Skeletal muscle satellite cell (primary cell): Measurements from ENCODE around the gene COL15A1.

Source experiments
- H3K27me3 ChIP-seq: 2 replicates; pipeline ENCODE4 v1.7.0; 2013; ENCODE audit warnings: low read length; ENCODE audit not compliant: control insufficient read depth, insufficient read depth
- H3K36me3 ChIP-seq: 2 replicates; pipeline ENCODE4 v1.7.0; 2013; ENCODE audit warnings: mild to moderate bottlenecking, control low read depth, low read length; ENCODE audit not compliant: insufficient read depth
- H3K4me1 ChIP-seq: 2 replicates; pipeline ENCODE4 v1.7.0; 2013; ENCODE audit warnings: low read length; ENCODE audit not compliant: control insufficient read depth, insufficient read depth
- H3K4me2 ChIP-seq: 2 replicates; pipeline ENCODE4 v1.7.0; 2013; ENCODE audit warnings: mild to moderate bottlenecking, low read length
- H3K4me3 ChIP-seq: 2 replicates; pipeline ENCODE4 v1.7.0; 2013; ENCODE audit warnings: low read length
- H3K9ac ChIP-seq: 2 replicates; pipeline ENCODE4 v1.7.0; 2013; ENCODE audit warnings: mild to moderate bottlenecking, low read depth, low read length, moderate library complexity
- H3K9me3 ChIP-seq: replicated peaks from 2 replicates; pipeline ENCODE4 v1.7.0; 2013; ENCODE audit warnings: mild to moderate bottlenecking, control low read depth, low read length

The COL15A1 gene

GRCh38 chr9:98931600-98932389 lies 11.9 kb upstream of the COL15A1 start:
- H3K36me3 ChIP-seq, result no peaks in the 10 kb centered on the region
- no peak overlapping the region for H3K9ac ChIP-seq
- peaks cover 68% of the 10 kb centered on the region for H3K27me3 ChIP-seq

GRCh38 chr9:98933185-98933584 lies 10.5 kb upstream of the COL15A1 start:
- no peak overlapping the region for H3K4me3 ChIP-seq
- H3K4me2 ChIP-seq, result no peak overlapping the region
- H3K9me3 ChIP-seq, result no peaks in the 10 kb centered on the region
- no peaks in the 10 kb centered on the region for H3K36me3 ChIP-seq
- H3K4me1 ChIP-seq, result peaks cover 11% of the 10 kb centered on the region
- no peak overlapping the region for H3K9ac ChIP-seq
- peaks cover 69% of the 10 kb centered on the region for H3K27me3 ChIP-seq

More at GRCh38 chr9:98931600-98932389, 11.9 kb upstream of the COL15A1 start:
- H3K9me3 ChIP-seq, result no peaks in the 10 kb centered on the region
- H3K4me1 ChIP-seq, result peaks cover 11% of the 10 kb centered on the region
- H3K4me3 ChIP-seq, result no peak overlapping the region
- no peak overlapping the region for H3K4me2 ChIP-seq

DNA sequence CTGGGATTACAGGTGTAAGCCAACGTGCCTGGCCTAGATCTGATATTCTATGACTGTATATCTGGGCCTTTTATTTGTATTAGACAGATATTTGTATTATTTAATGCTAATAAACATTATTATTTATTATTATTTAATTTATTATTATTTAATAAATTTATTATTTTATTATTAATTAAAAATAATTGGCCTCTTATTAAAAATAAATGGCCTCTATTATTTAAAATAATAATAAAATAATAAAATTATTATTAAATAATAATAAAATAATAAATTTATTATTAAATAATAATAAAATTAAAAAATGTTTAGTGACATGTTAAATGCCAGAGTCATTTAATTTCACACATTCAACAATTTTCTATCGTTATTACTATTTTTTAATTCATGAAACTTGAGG lies 9.8 kb upstream of the COL15A1 start:
- no peaks in the 10 kb centered on the region for H3K9me3 ChIP-seq
- peaks cover 72% of the 10 kb centered on the region for H3K27me3 ChIP-seq
- H3K9ac ChIP-seq, result no peak overlapping the region
- H3K4me2 ChIP-seq, result no peak overlapping the region
- peaks cover 11% of the 10 kb centered on the region for H3K4me1 ChIP-seq
- H3K36me3 ChIP-seq, result no peaks in the 10 kb centered on the region
- no peak overlapping the region for H3K4me3 ChIP-seq

DNA sequence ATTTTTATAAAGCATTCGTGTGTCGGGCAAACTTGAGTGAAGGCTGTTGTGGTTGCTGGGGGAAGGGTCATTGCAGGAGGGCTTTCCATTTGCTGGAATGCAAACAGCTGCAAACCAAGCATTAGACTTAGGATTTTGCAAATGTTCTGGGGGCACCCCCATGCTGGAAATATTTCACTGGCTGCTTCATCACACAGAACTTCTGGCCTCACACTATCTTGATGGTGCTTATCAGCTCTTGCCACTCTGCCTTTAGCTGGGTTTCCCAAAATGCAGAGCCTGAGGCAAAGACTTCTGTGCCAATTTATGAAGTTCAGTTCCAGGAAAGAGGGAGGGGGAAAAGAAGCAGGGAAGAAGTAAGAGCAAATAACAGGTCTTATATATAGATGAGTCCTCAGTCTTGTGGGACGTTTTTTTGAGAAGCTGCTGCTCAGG lies 8.6 kb upstream of the COL15A1 start:
- Histone ChIP-seq H3K36me3 (no peaks in the 10 kb centered on the region), H3K4me3 (no peak overlapping the region), H3K4me1 (peaks cover 4% of the 10 kb centered on the region), H3K9me3 (no peaks in the 10 kb centered on the region), H3K9ac (no peak overlapping the region), H3K27me3 (peaks cover 78% of the 10 kb centered on the region), H3K4me2 (no peak overlapping the region)

DNA sequence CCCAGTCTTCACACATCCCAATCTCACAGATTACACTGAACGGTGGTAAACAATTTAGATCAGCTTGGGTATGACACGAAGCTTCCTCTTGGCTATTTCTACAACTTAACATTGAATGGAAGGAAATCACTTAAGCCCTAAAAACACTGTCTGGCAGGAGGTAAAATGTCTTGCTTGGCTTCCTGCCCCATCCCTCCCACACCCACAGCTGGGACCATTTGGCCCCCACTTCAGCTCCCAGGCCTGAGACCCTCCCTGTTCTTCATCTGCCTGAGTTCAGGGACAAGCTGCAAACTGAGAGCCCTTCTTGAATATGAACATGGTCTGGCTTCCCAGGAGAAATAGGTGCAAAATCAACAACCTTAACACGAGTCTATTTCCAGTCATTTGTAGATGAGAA lies 3.4 kb upstream of the COL15A1 start:
- Histone ChIP-seq H3K9ac (no peak overlapping the region), H3K27me3 (peaks cover 97% of the 10 kb centered on the region)

GRCh38 chr9:98941946-98942523 lies 1.7 kb upstream of the COL15A1 start:
- Histone ChIP-seq H3K4me2 (no peak overlapping the region), H3K9ac (no peak overlapping the region), H3K9me3 (no peaks in the 10 kb centered on the region), H3K4me3 (no peak overlapping the region), H3K4me1 (no peaks in the 10 kb centered on the region), H3K27me3 (peaks cover 98% of the 10 kb centered on the region), H3K36me3 (no peaks in the 10 kb centered on the region)

More for the DNA sequence above, 3.4 kb upstream of the COL15A1 start:
- H3K4me1 ChIP-seq, result peaks cover 1% of the 10 kb centered on the region
- no peaks in the 10 kb centered on the region for H3K9me3 ChIP-seq
- H3K4me2 ChIP-seq, result no peak overlapping the region
- H3K36me3 ChIP-seq, result no peaks in the 10 kb centered on the region
- H3K4me3 ChIP-seq, result no peak overlapping the region

DNA sequence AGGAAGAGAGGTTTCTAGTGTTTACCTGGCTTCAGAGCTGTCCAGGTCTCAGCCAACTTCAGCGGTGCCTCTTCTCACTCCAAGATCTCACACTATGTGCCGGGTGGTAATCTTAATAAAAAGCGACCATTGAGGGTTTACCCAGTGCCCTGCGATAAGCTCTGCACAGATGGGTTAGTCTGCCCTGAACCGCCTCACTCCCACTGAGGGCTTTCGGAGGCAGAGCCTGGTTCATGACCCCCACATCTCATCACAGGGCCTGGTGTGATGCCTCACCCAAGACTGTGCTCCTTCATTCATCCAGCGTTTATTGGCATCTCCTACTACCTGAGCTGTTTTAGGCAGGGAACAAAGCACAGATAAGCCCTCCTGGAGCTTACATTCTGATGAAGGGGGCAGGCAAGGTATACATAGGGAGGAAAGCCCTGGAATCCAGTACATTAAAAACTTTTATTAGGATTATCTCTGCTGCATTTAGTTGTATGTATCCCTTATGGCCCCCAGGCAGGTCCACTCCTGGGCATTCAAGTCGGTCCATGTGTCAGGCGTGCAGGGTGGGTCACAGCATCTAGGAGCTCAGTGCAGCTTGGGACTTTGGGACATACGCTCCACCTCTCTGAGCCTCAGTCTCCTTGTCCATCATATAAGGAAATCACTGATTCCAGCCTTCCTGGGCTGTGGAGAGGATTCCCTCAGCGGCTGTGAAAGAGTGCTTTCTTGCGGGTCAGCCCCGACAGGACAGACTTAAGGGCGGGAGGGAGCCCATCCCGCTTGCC lies 613 bp upstream of the COL15A1 start:
- H3K27me3 ChIP-seq, result peaks cover 95% of the 10 kb centered on the region
- H3K9ac ChIP-seq, result no peak overlapping the region
- H3K4me3 ChIP-seq, result peak overlapping the region; percentile 63
- H3K36me3 ChIP-seq, result no peaks in the 10 kb centered on the region
- H3K4me2 ChIP-seq, result peak overlapping the region; percentile 82
- H3K9me3 ChIP-seq, result no peaks in the 10 kb centered on the region
- no peaks in the 10 kb centered on the region for H3K4me1 ChIP-seq

- Histone ChIP-seq H3K9ac (no peak overlapping the region), H3K4me1 (no peaks in the 10 kb centered on the region), H3K27me3 (peaks cover 84% of the 10 kb centered on the region), H3K9me3 (no peaks in the 10 kb centered on the region), H3K36me3 (no peaks in the 10 kb centered on the region), H3K4me2 (peak overlapping the region; percentile 82), H3K4me3 (peak overlapping the region; percentile 63)
Observed at GRCh38 chr9:98944057-98944733, 488 bp downstream of the COL15A1 start.

GRCh38 chr9:98944734-98945074 lies 997 bp downstream of the COL15A1 start:
- Histone ChIP-seq H3K9ac (no peak overlapping the region), H3K36me3 (no peaks in the 10 kb centered on the region), H3K4me2 (peak overlapping the region; percentile 82), H3K4me1 (no peaks in the 10 kb centered on the region), H3K27me3 (peaks cover 79% of the 10 kb centered on the region), H3K9me3 (no peaks in the 10 kb centered on the region), H3K4me3 (peak overlapping the region; percentile 63)

DNA sequence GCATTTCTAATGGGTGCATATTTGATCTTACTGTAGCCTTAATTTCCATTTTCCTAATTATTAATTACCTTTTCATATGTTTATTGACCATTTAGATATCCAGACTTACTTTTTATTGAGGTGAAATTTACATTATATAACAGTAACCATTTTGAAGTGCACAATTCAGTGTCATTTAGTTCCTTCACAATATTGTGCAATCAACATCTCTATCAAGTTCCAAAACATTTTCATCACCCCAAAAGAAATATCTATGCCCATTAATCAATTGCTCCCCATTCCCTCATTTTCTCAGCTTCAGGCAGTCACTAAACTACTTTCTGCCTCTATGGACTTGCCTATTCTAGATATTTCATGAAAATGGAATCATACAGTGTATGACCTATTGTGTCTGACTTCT lies 5.9 kb downstream of the COL15A1 start:
- Histone ChIP-seq H3K4me1 (no peaks in the 10 kb centered on the region), H3K27me3 (peaks cover 36% of the 10 kb centered on the region), H3K9me3 (no peaks in the 10 kb centered on the region), H3K36me3 (no peaks in the 10 kb centered on the region), H3K4me3 (no peak overlapping the region), H3K9ac (no peak overlapping the region), H3K4me2 (no peak overlapping the region)

GRCh38 chr9:98950262-98950661 lies 6.6 kb downstream of the COL15A1 start:
- H3K36me3 ChIP-seq, result no peaks in the 10 kb centered on the region
- H3K9ac ChIP-seq, result no peak overlapping the region
- H3K4me2 ChIP-seq, result no peak overlapping the region
- peaks cover 36% of the 10 kb centered on the region for H3K27me3 ChIP-seq
- H3K4me1 ChIP-seq, result no peaks in the 10 kb centered on the region
- no peak overlapping the region for H3K4me3 ChIP-seq
- no peaks in the 10 kb centered on the region for H3K9me3 ChIP-seq
